ENCODE measurements around the gene GP1BB. TPM values are rescaled to one million over a fixed set of nuclear protein-coding genes. Genes with fewer than 3 reads are reported as not detected.

Gene GP1BB
- polyA plus RNA-seq, 1 donor from 2014 or later: 42.0 TPM

DNA sequence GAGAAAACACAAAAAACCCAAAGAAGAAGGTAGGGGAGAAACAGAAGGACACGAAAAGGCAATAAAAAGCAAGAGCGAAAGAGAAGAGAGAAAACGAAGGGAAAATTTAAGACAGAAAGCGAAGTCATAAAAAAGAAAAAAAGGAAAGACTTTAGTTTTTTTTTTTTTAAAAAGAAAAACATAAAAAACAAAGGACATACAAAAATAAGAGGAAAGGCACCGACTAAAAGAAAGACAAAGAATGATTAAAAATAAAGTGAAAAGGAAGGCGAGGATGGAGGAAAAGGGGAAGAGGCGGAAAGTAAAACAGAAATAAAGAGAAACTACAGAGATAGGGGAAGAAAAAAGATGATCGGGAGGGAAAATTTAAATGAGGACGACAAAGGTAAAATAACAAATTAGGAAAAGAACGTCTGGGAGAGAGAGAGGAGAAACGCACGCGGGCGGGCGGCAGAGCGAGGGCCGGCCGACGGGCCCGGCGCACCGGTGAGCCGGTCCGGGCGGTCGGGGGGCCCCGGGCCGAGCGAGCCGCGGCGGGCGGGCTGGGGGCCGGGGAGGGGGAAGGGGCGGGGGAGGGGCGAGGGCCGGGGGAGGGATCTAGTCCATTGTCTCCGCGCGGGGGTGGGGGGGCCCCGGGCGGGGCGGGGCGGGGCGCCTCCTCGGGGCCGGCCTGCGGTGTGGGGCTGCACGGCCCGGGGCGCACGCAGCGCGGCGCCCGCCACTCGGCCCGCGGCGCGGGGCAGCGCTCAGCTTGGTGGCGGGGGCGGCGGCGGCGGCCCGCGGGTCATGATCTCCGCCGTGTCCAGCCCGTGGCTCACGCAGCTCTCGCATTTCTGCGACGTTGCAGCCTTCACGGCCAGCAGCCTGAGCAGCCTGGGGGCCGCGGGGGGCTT, 37.0 kb downstream of the GP1BB start, which contains the start of gene TBX1:
Gene TBX1 (plus strand): TSS at position 721 of the 893 bp plus-strand sequence. CDS start 66 bp downstream, at position 787.
- Histone ChIP-seq H3K9ac (ENCODE audit: low read length) (no peak within 1 kb of the TSS), H3K9me3 (ENCODE audit: low read length) (no peaks in the 10 kb centered on the region), H3K27me3 (ENCODE audit: insufficient read depth, low read depth, low read length) (peaks cover 92% of the 10 kb centered on the region), H3K4me2 (ENCODE audit: low read length) (no peak within 1 kb of the TSS), H3K79me2 (replicated peaks; ENCODE audit: insufficient read depth, low read length) (no peaks in the 10 kb centered on the region), H3K9me2 (ENCODE audit: insufficient read depth, low read length) (no peaks in the 10 kb centered on the region), H4K20me1 (ENCODE audit: insufficient read depth) (no peaks in the 10 kb centered on the region), H3K4me3 (ENCODE audit: low read length) (no peak within 1 kb of the TSS), H3K36me3 (ENCODE audit: insufficient read depth, low read length) (no peaks in the 10 kb centered on the region), H3K27ac (ENCODE audit: low read length) (no peak within 1 kb of the TSS), H3F3A (ENCODE audit: insufficient read depth, low read length, poor library complexity, severe bottlenecking) (no peaks in the 10 kb centered on the region), H2AFZ (ENCODE audit: low read depth, low read length) (no peak within 1 kb of the TSS)
- TF ChIP-seq EZH2 (IDR thresholded peaks at IDR 0.05; ENCODE audit: borderline replicate concordance, insufficient read depth, low read length, poor library complexity, severe bottlenecking) (peak; percentile 4), EP300 (conservative IDR thresholded peaks at IDR 0.05; ENCODE audit: poor library complexity, severe bottlenecking) (no peak)

DNA sequence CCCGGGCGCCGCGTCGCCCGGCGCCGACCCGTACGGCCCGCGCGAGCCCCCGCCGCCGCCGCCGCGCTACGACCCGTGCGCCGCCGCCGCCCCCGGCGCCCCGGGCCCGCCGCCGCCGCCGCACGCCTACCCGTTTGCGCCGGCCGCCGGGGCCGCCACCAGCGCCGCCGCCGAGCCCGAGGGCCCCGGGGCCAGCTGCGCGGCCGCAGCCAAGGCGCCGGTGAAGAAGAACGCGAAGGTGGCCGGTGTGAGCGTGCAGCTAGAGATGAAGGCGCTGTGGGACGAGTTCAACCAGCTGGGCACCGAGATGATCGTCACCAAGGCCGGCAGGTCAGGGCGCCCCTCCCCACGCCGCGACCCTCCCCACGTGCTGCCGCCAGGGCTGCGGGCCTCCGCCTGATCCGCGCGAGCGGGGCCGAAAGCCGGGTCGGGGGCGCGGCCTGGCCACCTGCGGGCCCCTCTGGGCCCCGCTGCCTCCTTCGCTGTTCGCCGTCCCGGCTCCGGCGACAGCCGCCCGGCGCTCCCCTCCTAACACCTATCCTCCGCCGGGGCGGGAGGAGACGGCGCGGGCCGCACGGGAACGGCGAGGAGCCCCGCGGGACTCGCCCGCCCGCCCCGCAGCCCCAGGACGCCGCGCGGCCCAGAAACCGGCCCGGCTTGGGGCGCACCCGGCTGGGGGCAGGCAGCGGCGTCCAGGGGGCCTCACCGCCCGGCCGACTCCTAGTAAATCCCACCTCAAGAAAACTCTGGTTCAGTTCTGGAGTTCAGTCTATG, 37.8 kb downstream of the GP1BB start:
- Histone ChIP-seq H3K79me2 (replicated peaks; ENCODE audit: insufficient read depth, low read length) (no peaks in the 10 kb centered on the region), H3K27ac (ENCODE audit: low read length) (no peak overlapping the region), H3K9me3 (ENCODE audit: low read length) (no peaks in the 10 kb centered on the region), H3K27me3 (ENCODE audit: insufficient read depth, low read depth, low read length) (peaks cover 90% of the 10 kb centered on the region), H3F3A (ENCODE audit: insufficient read depth, low read length, poor library complexity, severe bottlenecking) (no peaks in the 10 kb centered on the region), H3K4me3 (ENCODE audit: low read length) (no peak overlapping the region), H3K9me2 (ENCODE audit: insufficient read depth, low read length) (no peaks in the 10 kb centered on the region), H3K36me3 (ENCODE audit: insufficient read depth, low read length) (no peaks in the 10 kb centered on the region), H4K20me1 (ENCODE audit: insufficient read depth) (no peaks in the 10 kb centered on the region), H2AFZ (ENCODE audit: low read depth, low read length) (no peak overlapping the region), H3K4me2 (ENCODE audit: low read length) (no peak overlapping the region), H3K9ac (ENCODE audit: low read length) (no peak overlapping the region)
- TF ChIP-seq, protein P1, sequence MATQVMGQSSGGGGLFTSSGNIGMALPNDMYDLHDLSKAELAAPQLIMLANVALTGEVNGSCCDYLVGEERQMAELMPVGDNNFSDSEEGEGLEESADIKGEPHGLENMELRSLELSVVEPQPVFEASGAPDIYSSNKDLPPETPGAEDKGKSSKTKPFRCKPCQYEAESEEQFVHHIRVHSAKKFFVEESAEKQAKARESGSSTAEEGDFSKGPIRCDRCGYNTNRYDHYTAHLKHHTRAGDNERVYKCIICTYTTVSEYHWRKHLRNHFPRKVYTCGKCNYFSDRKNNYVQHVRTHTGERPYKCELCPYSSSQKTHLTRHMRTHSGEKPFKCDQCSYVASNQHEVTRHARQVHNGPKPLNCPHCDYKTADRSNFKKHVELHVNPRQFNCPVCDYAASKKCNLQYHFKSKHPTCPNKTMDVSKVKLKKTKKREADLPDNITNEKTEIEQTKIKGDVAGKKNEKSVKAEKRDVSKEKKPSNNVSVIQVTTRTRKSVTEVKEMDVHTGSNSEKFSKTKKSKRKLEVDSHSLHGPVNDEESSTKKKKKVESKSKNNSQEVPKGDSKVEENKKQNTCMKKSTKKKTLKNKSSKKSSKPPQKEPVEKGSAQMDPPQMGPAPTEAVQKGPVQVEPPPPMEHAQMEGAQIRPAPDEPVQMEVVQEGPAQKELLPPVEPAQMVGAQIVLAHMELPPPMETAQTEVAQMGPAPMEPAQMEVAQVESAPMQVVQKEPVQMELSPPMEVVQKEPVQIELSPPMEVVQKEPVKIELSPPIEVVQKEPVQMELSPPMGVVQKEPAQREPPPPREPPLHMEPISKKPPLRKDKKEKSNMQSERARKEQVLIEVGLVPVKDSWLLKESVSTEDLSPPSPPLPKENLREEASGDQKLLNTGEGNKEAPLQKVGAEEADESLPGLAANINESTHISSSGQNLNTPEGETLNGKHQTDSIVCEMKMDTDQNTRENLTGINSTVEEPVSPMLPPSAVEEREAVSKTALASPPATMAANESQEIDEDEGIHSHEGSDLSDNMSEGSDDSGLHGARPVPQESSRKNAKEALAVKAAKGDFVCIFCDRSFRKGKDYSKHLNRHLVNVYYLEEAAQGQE (IDR thresholded peaks at IDR 0.05; ENCODE audit: borderline replicate concordance): no peak
- TF ChIP-seq EZH2 (IDR thresholded peaks at IDR 0.05; ENCODE audit: borderline replicate concordance, insufficient read depth, low read length, poor library complexity, severe bottlenecking): peak; percentile 93

DNA sequence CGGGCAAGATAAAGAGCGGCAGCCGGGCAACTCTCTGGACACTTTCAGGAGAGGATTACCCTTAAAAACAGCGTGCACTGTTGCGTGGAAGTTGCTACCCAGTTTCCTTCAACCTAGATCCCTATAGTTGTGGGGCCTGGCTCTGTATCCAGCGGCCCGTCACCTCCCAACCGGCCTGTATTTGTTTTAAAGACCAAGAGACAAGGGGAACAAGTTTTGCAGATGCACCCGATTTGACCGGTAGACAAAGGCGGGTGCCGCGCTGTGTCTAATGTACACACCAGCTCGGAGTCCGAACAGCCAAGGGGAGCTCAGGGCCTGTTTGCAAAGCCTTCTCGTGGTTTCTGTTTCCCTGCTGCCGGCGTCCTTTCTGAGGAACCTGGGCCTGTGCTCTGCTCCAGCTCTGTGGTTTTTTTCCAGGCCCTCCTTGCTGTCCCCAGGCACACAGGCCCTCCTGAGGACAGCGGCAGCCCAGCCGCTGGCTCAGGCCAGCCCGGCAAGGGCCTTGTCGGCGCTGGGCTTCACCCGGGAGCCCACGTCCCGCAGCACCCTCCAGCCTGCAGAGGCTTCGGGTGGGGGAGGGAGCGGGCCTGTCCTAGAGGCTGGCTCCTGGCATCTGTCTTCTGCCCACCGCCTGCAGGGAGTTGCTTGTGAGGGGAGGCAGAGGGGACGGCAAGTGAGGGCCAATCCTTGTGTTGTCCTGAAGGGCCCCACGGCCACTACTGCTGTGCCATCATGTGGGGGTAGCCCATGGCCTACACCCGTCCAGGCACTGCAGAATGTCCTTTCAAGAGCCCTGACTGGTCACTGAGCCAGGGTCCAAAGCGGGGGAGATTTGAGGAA, 38.6 kb downstream of the GP1BB start:
- H3K9ac ChIP-seq (ENCODE audit: low read length): no peak overlapping the region
- no peaks in the 10 kb centered on the region for H3K36me3 ChIP-seq (ENCODE audit: insufficient read depth, low read length)
- no peaks in the 10 kb centered on the region for H4K20me1 ChIP-seq (ENCODE audit: insufficient read depth)
- no peak overlapping the region for H3K4me3 ChIP-seq (ENCODE audit: low read length)
- H2AFZ ChIP-seq (ENCODE audit: low read depth, low read length): no peak overlapping the region
- no peaks in the 10 kb centered on the region for H3F3A ChIP-seq (ENCODE audit: insufficient read depth, low read length, poor library complexity, severe bottlenecking)
- H3K9me3 ChIP-seq (ENCODE audit: low read length): no peaks in the 10 kb centered on the region
- H3K79me2 ChIP-seq (replicated peaks; ENCODE audit: insufficient read depth, low read length): no peaks in the 10 kb centered on the region
- TF ChIP-seq EZH2 (IDR thresholded peaks at IDR 0.05; ENCODE audit: borderline replicate concordance, insufficient read depth, low read length, poor library complexity, severe bottlenecking) (peak; percentile 85), TAF1 (IDR thresholded peaks at IDR 0.05; ENCODE audit: low read depth) (no peak)
- no peak overlapping the region for H3K4me2 ChIP-seq (ENCODE audit: low read length)
- H3K27ac ChIP-seq (ENCODE audit: low read length): no peak overlapping the region
- peaks cover 90% of the 10 kb centered on the region for H3K27me3 ChIP-seq (ENCODE audit: insufficient read depth, low read depth, low read length)
- H3K9me2 ChIP-seq (ENCODE audit: insufficient read depth, low read length): no peaks in the 10 kb centered on the region
